Ovary (tissue), 9 donors: ENCODE results near the gene HDAC2. TPM values are rescaled to one million over a fixed set of nuclear protein-coding genes. Genes with fewer than 3 reads are reported as not detected.

Source experiments
- DNase-seq, 5 donors: peaks; one replicate each; pipeline ENCODE4 v3.0.0-alpha.2; 2019 to 2020
- H3K27ac ChIP-seq, 2 donors: fragments of 200-600 bp; one replicate each; pipeline versions ENCODE4 v1.5.1 to v1.8.0; 2019 to 2022
- H3K27me3 ChIP-seq: fragments of 200-600 bp; one replicate; pipeline ENCODE4 v1.8.0; 2022
- H3K36me3 ChIP-seq: fragments of 200-600 bp; sonication (generic); one replicate; pipeline ENCODE4 v1.5.1; 2019
- H3K4me1 ChIP-seq: one replicate; pipeline ENCODE4 v1.8.1; 2013; ENCODE audit warnings: mild to moderate bottlenecking, moderate library complexity; ENCODE audit not compliant: insufficient read depth
- H3K4me3 ChIP-seq: fragments of 200-600 bp; sonication (generic); one replicate; pipeline ENCODE4 v1.5.1; 2017
- H3K9me3 ChIP-seq, 2 donors: fragments of 200-600 bp in 1 of 2; sonication (generic) in 1 of 2; one replicate each; pipeline versions ENCODE4 v1.5.1 to v1.8.1; 2013 to 2019; ENCODE audit warnings: mild to moderate bottlenecking in 1 of 2, moderate library complexity in 1 of 2
- CTCF ChIP-seq, 3 donors: fragments of 450-650 bp in 2 of 3; fragments of 200-600 bp in 1 of 3; IDR thresholded peaks; one replicate each; pipeline versions ENCODE4 v1.5.1 to v1.8.0; 2016 to 2022; ENCODE audit warnings: antibody characterized with exemption in 3 of 3, mild to moderate bottlenecking in 1 of 3
- EP300 ChIP-seq: sonication (generic); formaldehyde crosslinking; IDR thresholded peaks from one replicate; pipeline ENCODE4 v1.6.1; 2017; ENCODE audit warnings: antibody characterized with exemption
- POLR2A ChIP-seq: fragments of 450-650 bp; IDR thresholded peaks from one replicate; pipeline ENCODE4 v1.6.1; 2017; ENCODE audit warnings: antibody characterized with exemption, mild to moderate bottlenecking, moderate library complexity
- WGBS, 3 donors: extraction: QIAGEN DNeasy Blood & Tissue Kit in 1 of 3; methylation state at CpG; one replicate each; pipeline versions ENCODE4 v1.1.5 to v1.1.7; 2013 to 2017; 5-methylcytosine and 5-hydroxymethylcytosine counted together
- intact Hi-C, 4 donors: fragments of 100-400 bp; cut with DNase I; formaldehyde crosslinking; loops; one replicate each; pipeline versions ENCODE4 v1.11.0 to v1.15.1; 2022 to 2023
- polyA plus RNA-seq, 2 donors: library from polyadenylated mRNA; stranded (reverse); fragments of 200-250 nt in 1 of 2; fragments of 350-450 nt in 1 of 2; fragmentation: Illumina TruSeq in 1 of 2; extraction: RNeasy Lipid Tissue Mini Kit (QIAGEN cat#74804) in 1 of 2; gene quantifications; one replicate each; pipeline ENCODE4 v1.2.3, GENCODE V29; 2013 to 2014
- total RNA-seq, 7 donors: library from RNA; depleted of rRNA in 2 of 7; stranded (reverse); fragments of >200 nt in 2 of 7; fragmentation: NEBNext Ultra II Directional in 3 of 7; extraction: Animal tissue kit (Norgen Biotek cat#: 25700) in 3 of 7; gene quantifications; one replicate each; pipeline versions ENCODE4 v1.1.0 to v1.2.4, GENCODE V29; 2016 to 2023
- donor health status: DM: no; HTN: no; CAD: no; lungs with moderate emphysema.
- donor health status: DM: no; HTN: no; CAD: no.
- donor health status: Bipolar disorder and iron deficiency.
- donor health status: DM: yes; HTN: yes; CAD: no.
- donor health status: DM: no; HTN: no; CAD: no.
- donor health status: DM: yes; HTN: yes; CAD: no.

Gene HDAC2
- total and polyA plus RNA-seq, 9 donors: 58.7 to 100 (median 80.3) TPM

GRCh38 chr6:113886512-113886911 lies 84.4 kb downstream of the HDAC2 start:
- TF ChIP-seq EP300 (no peak), POLR2A (no peak), CTCF (IDR thresholded peaks at IDR 0.05) (no peak)
- WGBS, 3 donors: 73 to 82% (median 79%) methylated on average over 1 of the region's 1 CpG
- H3K4me3 ChIP-seq: no peak overlapping the region

GRCh38 chr6:113884011-113884410 lies 86.9 kb downstream of the HDAC2 start:
- intact Hi-C loops: no loop called here
- TF ChIP-seq POLR2A (no peak), EP300 (no peak), CTCF (IDR thresholded peaks at IDR 0.05) (no peak)
- Histone ChIP-seq H3K27ac (no peak overlapping the region), H3K9me3 (no peaks in the 10 kb centered on the region), H3K36me3 (no peaks in the 10 kb centered on the region), H3K4me1 (no peaks in the 10 kb centered on the region), H3K4me3 (no peak overlapping the region), H3K27me3 (no peaks in the 10 kb centered on the region)
- DNase-seq: no peak
- WGBS, 3 donors: 87 to 89% (median 87%) methylated on average over 2 of the region's 2 CpGs

More at GRCh38 chr6:113886512-113886911, 84.4 kb downstream of the HDAC2 start:
- H3K27ac ChIP-seq: no peak overlapping the region
- H3K36me3 ChIP-seq: no peaks in the 10 kb centered on the region
- H3K27me3 ChIP-seq: no peaks in the 10 kb centered on the region
- H3K4me1 ChIP-seq: no peaks in the 10 kb centered on the region
- H3K9me3 ChIP-seq: no peaks in the 10 kb centered on the region
- no peak for DNase-seq
- intact Hi-C loops: no loop called here

Other genes with a start within 250 kb of the HDAC2 start
- gene MARCKS, start 113.8 kb downstream of the HDAC2 start, total RNA-seq: 100 to 1,000 TPM in 1 of 7 donors, 10 to 100 TPM in 6; 52.1 to 106 (median 67.4) TPM
- 10 to 100 TPM; 29.1 to 53.5 TPM for gene MARCKS, start 113.8 kb downstream of the HDAC2 start, polyA plus RNA-seq